NCI-H2227 (cell line): ENCODE results near the gene ANO6.

ENCODE experiments used
- DNase-seq: peaks from one replicate; lab custom pipeline; 2025; ENCODE audit not compliant: unreplicated experiment; lab: John Stamatoyannopoulos, UW

ANO6 gene

GRCh38 chr12:45433441-45433868, 217.6 kb downstream of the ANO6 start:
- DNase-seq, result no peak

- no peak for DNase-seq
Observed at GRCh38 chr12:45434094-45434493, 218.2 kb downstream of the ANO6 start.

GRCh38 chr12:45435945-45436710, 220.2 kb downstream of the ANO6 start:
- DNase-seq, result no peak

GRCh38 chr12:45439039-45439438, 223.1 kb downstream of the ANO6 start:
- DNase-seq, result no peak

GRCh38 chr12:45446013-45446412, 230.1 kb downstream of the ANO6 start:
- no peak for DNase-seq

- no peak for DNase-seq
Observed at GRCh38 chr12:45458238-45458637, 242.3 kb downstream of the ANO6 start.

GRCh38 chr12:45458854-45459807, 243.2 kb downstream of the ANO6 start:
- DNase-seq, result no peak

GRCh38 chr12:45462506-45462905, 246.6 kb downstream of the ANO6 start:
- no peak for DNase-seq

GRCh38 chr12:45464699-45465098, 248.8 kb downstream of the ANO6 start:
- no peak for DNase-seq

- DNase-seq, result no peak
Observed at GRCh38 chr12:45468751-45469615, 253.1 kb downstream of the ANO6 start.

GRCh38 chr12:45469902-45470301, 254.0 kb downstream of the ANO6 start:
- DNase-seq, result no peak

GRCh38 chr12:45473636-45474035, 257.7 kb downstream of the ANO6 start:
- DNase-seq, result no peak

- no peak for DNase-seq
Observed at GRCh38 chr12:45475594-45475993, 259.7 kb downstream of the ANO6 start.

GRCh38 chr12:45477526-45477925, 261.6 kb downstream of the ANO6 start:
- DNase-seq, result no peak

- DNase-seq, result no peak
Observed at GRCh38 chr12:45478931-45479330, 263.0 kb downstream of the ANO6 start.

GRCh38 chr12:45481746-45482145, 265.9 kb downstream of the ANO6 start:
- DNase-seq, result no peak

GRCh38 chr12:45483571-45483970, 267.7 kb downstream of the ANO6 start:
- DNase-seq, result no peak
